Eye (tissue), 1 donor: Measurements from ENCODE around the gene PHKB.

ENCODE experiments used
- DNase-seq: peaks from one replicate; pipeline ENCODE4 v3.0.0-alpha.2; 2015

PHKB gene

GRCh38 chr16:47695756-47696155 lies 234.6 kb downstream of the PHKB start:
- DNase-seq: no peak

DNA sequence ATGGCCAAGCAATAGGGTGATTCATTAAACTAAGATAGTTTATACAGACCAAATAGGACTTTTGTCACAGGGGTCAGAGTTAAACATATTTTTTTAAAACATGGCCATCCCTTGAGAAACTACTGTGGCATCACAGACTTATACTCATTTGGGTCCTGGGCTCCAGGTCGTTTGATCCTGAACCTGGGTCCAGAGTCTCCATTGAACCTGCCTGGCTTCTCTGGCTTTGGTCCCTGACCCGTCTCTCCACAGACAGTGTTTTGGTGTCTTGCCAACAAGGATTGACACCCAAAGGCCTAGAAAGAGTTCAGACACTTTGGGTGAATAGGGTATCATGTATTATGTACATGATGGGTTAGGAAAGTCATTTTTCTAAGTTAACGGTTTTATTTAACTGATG lies 236.7 kb downstream of the PHKB start:
- no peak for DNase-seq

GRCh38 chr16:47699106-47699505 lies 238.0 kb downstream of the PHKB start:
- DNase-seq: peak; percentile 3

DNA sequence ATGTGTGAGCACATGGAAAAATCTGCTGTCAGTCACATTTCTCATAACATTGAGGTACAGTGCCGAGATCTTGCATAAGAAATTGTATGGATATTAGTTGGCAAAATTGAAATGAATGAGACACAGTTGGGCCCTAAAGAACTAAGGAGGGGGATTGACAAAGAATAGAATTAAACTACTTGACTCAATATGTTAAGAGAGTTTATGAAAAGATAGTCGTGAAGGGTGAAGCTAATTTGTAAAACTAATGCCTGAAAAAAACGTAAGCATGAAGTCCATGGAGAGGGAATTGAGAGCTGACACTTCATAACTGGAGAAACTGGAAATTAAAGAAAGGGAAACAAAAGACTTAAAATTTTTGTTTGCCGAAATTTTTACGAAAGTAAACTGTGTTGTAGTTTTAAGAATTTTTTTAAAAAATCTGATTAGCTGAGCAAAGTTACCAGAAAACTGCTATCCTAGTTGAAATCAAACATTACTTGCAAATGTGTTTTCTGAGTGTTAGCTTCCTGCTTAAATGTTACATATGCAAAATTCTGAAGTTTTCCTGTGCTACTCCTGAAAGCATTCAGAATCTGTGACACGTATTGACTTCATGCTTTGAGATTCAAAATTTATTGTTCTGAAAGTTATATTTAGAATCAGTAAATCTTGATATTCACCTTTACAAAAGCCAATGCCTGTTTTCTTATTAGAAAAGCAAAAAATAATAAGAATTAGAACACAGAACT lies 239.9 kb downstream of the PHKB start:
- no peak for DNase-seq

- DNase-seq: no peak
Measured at GRCh38 chr16:47705266-47705665, 244.1 kb downstream of the PHKB start.

DNA sequence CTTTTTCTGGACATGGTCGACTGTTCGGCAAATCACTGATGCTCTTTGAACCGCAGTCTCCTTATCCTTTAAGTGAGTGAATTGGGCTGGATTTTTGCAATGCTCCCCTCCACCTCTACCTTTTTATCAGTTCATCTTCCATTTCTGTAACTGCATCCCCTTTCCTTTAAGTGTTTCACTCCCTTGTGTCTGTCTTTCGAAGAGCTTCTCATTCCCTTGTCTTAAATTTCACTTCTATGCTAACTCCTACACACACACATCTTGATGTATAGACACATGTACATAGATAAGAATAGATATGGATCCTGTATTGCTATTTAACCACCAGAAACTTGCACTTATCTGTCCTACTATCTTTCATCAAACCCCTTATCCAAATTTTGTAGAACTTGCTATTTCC lies 250.7 kb downstream of the PHKB start:
- no peak for DNase-seq

- DNase-seq: no peak
Measured at GRCh38 chr16:47712276-47713224, 251.4 kb downstream of the PHKB start.

GRCh38 chr16:47713225-47713595 lies 252.1 kb downstream of the PHKB start:
- DNase-seq: no peak

DNA sequence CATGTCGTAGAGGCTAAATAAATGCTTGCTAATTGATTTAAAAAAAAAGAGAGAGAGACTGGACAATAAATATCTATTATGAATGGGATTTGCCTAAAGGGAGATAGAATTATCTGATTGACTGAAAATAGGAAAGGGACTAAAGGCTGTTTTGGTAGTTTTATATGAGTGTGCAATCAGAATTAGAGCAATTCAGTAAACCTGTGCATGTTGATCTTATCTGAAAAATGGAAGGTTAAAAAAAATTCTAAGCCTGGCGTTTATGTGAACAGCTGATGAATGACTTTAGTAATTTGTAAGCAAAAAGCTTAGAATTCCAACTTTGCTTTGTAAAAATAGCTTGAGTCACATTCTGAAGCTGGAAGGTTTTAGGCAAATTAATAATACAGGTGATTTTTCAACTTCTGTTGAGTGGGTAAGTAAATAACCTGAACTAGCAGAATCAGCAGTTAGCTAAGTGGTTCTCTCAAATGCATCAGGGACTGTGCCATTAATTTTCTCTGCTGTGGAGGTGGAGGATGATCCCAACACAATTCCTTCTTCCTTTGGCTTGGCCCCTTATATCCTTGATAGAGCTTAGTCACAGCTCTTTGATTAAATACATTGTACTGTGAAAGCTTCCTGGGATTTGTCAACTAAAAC lies 254.4 kb downstream of the PHKB start:
- DNase-seq: no peak

- no peak for DNase-seq
Measured at GRCh38 chr16:47716571-47716970, 255.4 kb downstream of the PHKB start.

DNA sequence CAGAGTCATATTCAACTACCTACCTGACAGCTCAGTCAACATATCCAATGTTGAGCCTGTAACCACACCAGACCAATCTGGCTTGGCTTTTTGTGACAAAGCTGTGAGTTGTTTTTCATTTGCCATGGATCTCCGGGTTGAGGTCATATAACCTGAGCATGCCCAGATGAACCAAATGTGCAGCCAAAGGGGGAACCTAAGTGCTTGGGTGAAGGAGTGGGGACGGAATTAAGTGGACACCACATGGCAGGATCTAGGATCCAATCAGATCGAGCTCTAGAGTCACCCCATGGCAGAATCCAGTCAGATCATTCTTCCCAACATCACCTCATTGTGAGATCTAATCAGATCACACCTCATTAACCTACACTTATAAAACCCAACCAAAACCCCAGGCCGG lies 258.6 kb downstream of the PHKB start:
- no peak for DNase-seq

GRCh38 chr16:47721006-47721637 lies 260.0 kb downstream of the PHKB start:
- no peak for DNase-seq

DNA sequence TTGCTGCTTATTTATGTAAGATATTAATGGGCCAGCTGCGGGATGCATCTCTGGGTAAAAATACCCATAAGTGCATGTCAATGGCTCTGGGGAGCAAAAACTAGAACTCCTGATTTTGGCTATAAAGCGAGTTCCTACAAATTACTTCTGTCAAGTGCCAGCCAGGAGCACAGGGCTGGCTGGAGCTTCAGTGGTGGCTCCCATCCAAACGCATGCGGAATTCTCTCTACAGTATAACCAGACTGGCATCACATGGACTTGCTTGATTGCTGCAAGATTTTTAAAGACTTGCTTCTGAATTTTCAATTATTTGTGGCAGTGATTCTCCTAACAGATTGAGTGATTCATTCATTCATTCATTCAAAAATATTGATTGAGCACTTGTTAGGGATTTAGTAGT lies 260.9 kb downstream of the PHKB start:
- DNase-seq: no peak

DNA sequence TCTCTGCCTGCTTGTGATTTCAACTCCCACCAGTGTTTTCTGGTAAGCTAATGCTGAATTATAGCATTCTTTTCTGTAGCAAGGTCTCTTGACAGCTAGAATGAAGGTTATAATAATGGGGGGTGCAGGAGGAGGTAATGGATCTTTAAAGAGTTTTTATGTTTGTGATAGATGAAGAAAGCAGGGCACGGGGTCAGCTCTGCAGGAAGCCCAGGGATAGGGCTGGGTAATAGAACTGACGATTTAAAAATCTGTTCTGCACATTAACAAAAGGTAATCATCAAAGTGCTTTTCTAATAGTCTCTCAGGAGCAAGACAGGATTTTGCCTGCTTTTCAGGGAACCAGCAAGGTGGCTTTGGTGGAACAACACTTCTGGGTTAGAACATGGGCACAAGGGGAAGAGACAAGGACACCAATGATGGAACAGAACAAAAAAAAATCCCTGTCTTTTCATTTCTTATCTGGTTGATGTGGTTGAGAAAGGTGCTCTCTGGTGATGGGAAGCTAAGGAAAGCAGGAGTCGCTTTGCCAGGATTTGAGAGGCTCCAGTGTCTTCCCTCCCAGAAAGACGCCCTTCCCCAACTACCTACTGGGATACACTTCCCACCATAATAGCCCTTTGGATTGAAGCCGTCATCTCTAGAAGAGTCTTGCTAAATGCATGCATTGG lies 263.1 kb downstream of the PHKB start:
- no peak for DNase-seq

- DNase-seq: no peak
Measured at GRCh38 chr16:47725188-47725695, 264.1 kb downstream of the PHKB start.

DNA sequence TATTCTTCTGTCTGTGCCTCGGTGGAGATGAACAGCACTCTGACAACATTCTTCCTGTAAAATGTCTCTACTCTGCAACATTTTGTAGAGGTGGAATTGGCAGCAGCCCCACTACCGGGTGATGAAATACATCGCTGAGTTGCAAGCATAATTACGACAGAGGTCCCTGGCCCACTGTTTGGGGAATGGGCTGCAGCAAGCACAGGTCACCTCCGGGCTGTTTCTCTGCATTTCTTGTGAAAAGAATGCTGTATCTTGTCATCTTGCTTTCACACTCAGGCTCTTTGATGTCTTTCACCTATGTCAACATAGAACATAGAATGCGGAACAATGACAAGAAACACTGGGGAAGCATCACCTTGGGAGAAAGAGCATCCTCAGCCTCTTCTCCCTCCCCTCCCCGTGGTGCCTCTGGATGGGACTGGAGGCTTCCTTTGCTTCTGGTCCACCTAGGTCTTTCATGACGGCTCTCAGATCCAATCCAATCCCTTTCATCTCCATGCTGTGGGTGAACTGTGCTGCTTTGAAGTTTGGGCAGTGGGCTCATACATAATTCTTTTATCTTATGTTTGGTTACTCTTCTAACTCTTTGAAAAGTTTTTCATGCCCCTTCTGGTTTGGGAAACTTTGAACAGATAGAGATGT lies 265.0 kb downstream of the PHKB start:
- DNase-seq: no peak

- no peak for DNase-seq
Measured at GRCh38 chr16:47727131-47727530, 266.0 kb downstream of the PHKB start.

DNA sequence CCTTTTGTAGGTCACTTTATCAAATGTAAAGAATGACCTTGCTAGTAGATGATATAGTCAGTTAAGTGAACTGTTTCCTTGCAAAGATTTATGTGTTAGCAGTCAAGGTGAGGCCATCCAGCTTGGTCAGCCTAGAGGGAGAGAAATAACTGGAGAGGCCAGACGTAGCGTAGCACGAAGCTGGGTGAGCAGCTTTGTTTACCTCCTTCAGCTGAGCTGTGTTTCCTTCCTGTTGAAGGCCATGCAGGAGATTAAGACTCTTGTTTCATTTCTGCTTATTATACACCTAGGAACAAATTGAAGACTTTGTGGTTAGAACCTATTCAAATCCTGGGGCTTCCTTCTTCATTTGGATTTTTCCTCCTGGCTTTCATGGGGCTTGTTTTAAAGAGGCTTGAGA lies 267.1 kb downstream of the PHKB start:
- no peak for DNase-seq

DNA sequence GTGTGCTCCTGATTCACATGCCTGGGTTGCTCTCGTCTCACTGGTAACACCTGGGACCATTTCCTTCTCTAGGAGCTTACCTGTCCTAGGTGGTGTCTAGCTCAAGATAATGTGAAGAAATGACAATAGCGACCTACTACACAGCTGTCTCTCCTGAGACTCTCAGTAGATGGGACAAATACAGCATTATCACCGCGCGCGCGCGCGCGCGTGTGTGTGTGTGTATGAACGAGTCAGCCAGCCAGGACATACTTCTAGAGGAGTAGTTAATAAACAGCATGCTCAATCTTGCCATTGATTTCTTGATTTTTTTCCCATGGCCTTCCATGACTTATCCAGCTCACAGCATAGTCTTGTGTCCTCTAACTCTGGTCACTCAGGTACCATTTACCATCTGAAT lies 268.6 kb downstream of the PHKB start:
- DNase-seq: no peak

GRCh38 chr16:47731252-47731651 lies 270.1 kb downstream of the PHKB start:
- no peak for DNase-seq

- DNase-seq: no peak
Measured at GRCh38 chr16:47732122-47732521, 271.0 kb downstream of the PHKB start.
